Measurements from ENCODE around the gene CENPT.

Gene CENPT

GRCh38 chr16:67847064-67847861 lies at the start of gene CENPT:
Gene CENPT (minus strand): TSS chr16:67847693. CDS start chr16:67833859, 13,834 bp downstream.
- DNase-seq = peak; percentile 24

GRCh38 chr16:67897231-67897630 lies 49.7 kb upstream of the CENPT start:
- no peak for DNase-seq

GRCh38 chr16:67893743-67894399 lies 46.4 kb upstream of the CENPT start:
- peak; percentile 27 for DNase-seq

- DNase-seq = peak; percentile 98
These were observed 45.6 kb upstream of the CENPT start, which contains the start of gene PSKH1 for GRCh38 chr16:67892899-67893742. Gene PSKH1 (plus strand): TSS chr16:67893254. CDS start chr16:67908750, 15,496 bp downstream.

GRCh38 chr16:67892375-67892774 lies 44.9 kb upstream of the CENPT start:
- no peak for DNase-seq

GRCh38 chr16:67888331-67888730 lies 40.8 kb upstream of the CENPT start:
- DNase-seq = no peak

- no peak for DNase-seq
These were observed 38.9 kb upstream of the CENPT start for GRCh38 chr16:67886387-67886786.

GRCh38 chr16:67885976-67886375 lies 38.5 kb upstream of the CENPT start:
- DNase-seq = no peak

GRCh38 chr16:67885545-67885944 lies 38.1 kb upstream of the CENPT start:
- no peak for DNase-seq

GRCh38 chr16:67884684-67885083 lies 37.2 kb upstream of the CENPT start, which contains the start of gene NRN1L:
Gene NRN1L (plus strand): TSS chr16:67884885. CDS start chr16:67884904, 19 bp downstream.
- no peak for DNase-seq

GRCh38 chr16:67883872-67884261 lies 36.4 kb upstream of the CENPT start:
- DNase-seq = peak; percentile 76

GRCh38 chr16:67883146-67883871 lies 35.8 kb upstream of the CENPT start:
- no peak for DNase-seq

GRCh38 chr16:67882374-67883145 lies 35.1 kb upstream of the CENPT start:
- no peak for DNase-seq

- DNase-seq = no peak
These were observed 34.2 kb upstream of the CENPT start for GRCh38 chr16:67881621-67882161.

GRCh38 chr16:67880584-67880983 lies 33.1 kb upstream of the CENPT start:
- no peak for DNase-seq

GRCh38 chr16:67879936-67880335 lies 32.4 kb upstream of the CENPT start:
- DNase-seq = no peak

- DNase-seq = no peak
These were observed 32.0 kb upstream of the CENPT start for GRCh38 chr16:67879462-67879861.

- no peak for DNase-seq
These were observed 31.4 kb upstream of the CENPT start for GRCh38 chr16:67878846-67879245.

- no peak for DNase-seq
These were observed 30.7 kb upstream of the CENPT start for GRCh38 chr16:67878232-67878631.

- no peak for DNase-seq
These were observed 29.6 kb upstream of the CENPT start for GRCh38 chr16:67877064-67877463.

- DNase-seq = no peak
These were observed 26.9 kb upstream of the CENPT start for GRCh38 chr16:67874372-67874771.
